GM12878 (cell line): Measurements from ENCODE around the gene IL26. TPM values are rescaled to one million over a fixed set of nuclear protein-coding genes. Genes with fewer than 3 reads are reported as not detected.

ENCODE experiments used
- ATAC-seq: fragments of 200-7000 bp; cut with Tn5 transposase; 3 replicates; pipeline ENCODE4 v1.9.1; 2020; ENCODE audit warnings: mild to moderate bottlenecking, moderate library complexity
- BruUV-seq: library from RNA; stranded (reverse); fragments of 400-500 nt; replicated peaks from 2 replicates; lab custom pipeline; 2021; lab: Mats Ljungman, UMichigan
- CTCF ChIA-PET: fragments of 300-600 bp; sonication (Branson Sonifier 250); formaldehyde crosslinking; extraction: SDS; loops from one replicate; lab custom pipeline; 2021; ENCODE audit warnings: inconsistent platforms; lab: Yijun Ruan, JAX
- POLR2A ChIA-PET: fragments of 350-600 bp; formaldehyde crosslinking; extraction: SDS; loops from one replicate; lab custom pipeline; 2021; ENCODE audit warnings: inconsistent platforms; lab: Charles Lee
- RAD21 ChIA-PET: fragments of 300-600 bp; sonication (Branson Sonifier 250); formaldehyde crosslinking; loops from one replicate; lab custom pipeline; 2023; ENCODE audit warnings: antibody characterized with exemption; ENCODE audit not compliant: unreplicated experiment; lab: Charles Lee
- SMC1A ChIA-PET: fragments of 300-600 bp; sonication (Branson Sonifier 250); formaldehyde crosslinking; loops from one replicate; lab custom pipeline; 2023; ENCODE audit not compliant: unreplicated experiment, uncharacterized antibody; lab: Charles Lee
- DNase-seq: peaks from one replicate; pipeline ENCODE4 v3.0.0-alpha.2; 2011; ENCODE audit warnings: low read depth, low spot score
- FAIRE-seq: peaks from 3 replicates; lab custom pipeline; 2011; peaks lifted over from hg19 to GRCh38; lab: Jason Lieb, UNC
- H2AFZ ChIP-seq: 2 replicates; pipeline ENCODE4 v1.6.0; 2011; ENCODE audit warnings: low read depth, low read length, control low read depth; ENCODE audit not compliant: control insufficient read depth
- H3K27ac ChIP-seq: 2 replicates; pipeline ENCODE4 v1.5.1; 2011; ENCODE audit warnings: control low read depth; ENCODE audit not compliant: control insufficient read depth, insufficient read depth
- H3K27me3 ChIP-seq, 2 experiments: replicated peaks in 1 of 2; 2 replicates each; pipeline versions ENCODE4 v1.6.0 to v1.6.1; 2011; ENCODE audit warnings: low read length in 1 of 2; ENCODE audit not compliant: control insufficient read depth in 2 of 2, insufficient read depth in 2 of 2
- H3K36me3 ChIP-seq, 2 experiments: 2 replicates each; pipeline ENCODE4 v1.5.1; 2011; ENCODE audit warnings: low read length in 1 of 2; ENCODE audit not compliant: control insufficient read depth in 2 of 2, insufficient read depth in 2 of 2
- H3K4me1 ChIP-seq: 2 replicates; pipeline ENCODE4 v1.6.1; 2011; ENCODE audit warnings: mild to moderate bottlenecking, low read length, moderate library complexity, mixed read lengths; ENCODE audit not compliant: control insufficient read depth, insufficient read depth
- H3K4me2 ChIP-seq: 2 replicates; pipeline ENCODE4 v1.6.0; 2011; ENCODE audit warnings: control low read depth; ENCODE audit not compliant: control insufficient read depth, insufficient read depth
- H3K4me3 ChIP-seq: fragments of 200-600 bp; sonication (generic); 2 replicates; pipeline ENCODE4 v1.5.1; 2016
- H3K79me2 ChIP-seq: 2 replicates; pipeline ENCODE4 v1.6.0; 2011; ENCODE audit warnings: low read length; ENCODE audit not compliant: control insufficient read depth, insufficient read depth
- H3K9ac ChIP-seq: 2 replicates; pipeline ENCODE4 v1.8.0; 2011; ENCODE audit warnings: low read length, control low read depth, mixed read lengths; ENCODE audit not compliant: control insufficient read depth, insufficient read depth
- H3K9me3 ChIP-seq: replicated peaks from 3 replicates; pipeline ENCODE4 v1.5.1; 2011; ENCODE audit warnings: mild to moderate bottlenecking, low read length; ENCODE audit not compliant: control insufficient read depth, insufficient read depth
- H4K20me1 ChIP-seq: 2 replicates; pipeline ENCODE4 v1.6.0; 2011; ENCODE audit not compliant: control insufficient read depth, insufficient read depth
- CBFB ChIP-seq: IDR thresholded peaks from 2 replicates; pipeline ENCODE4 v1.6.1; 2016; ENCODE audit warnings: antibody characterized with exemption, low read depth
- EP300 ChIP-seq, 2 experiments: fragments of 150-350 bp in 1 of 2; IDR thresholded peaks; 2 replicates each; pipeline ENCODE4 v1.6.1; 2011 to 2012; ENCODE audit warnings: low read depth in 2 of 2, low read length in 2 of 2, borderline replicate concordance in 1 of 2, improper control_type of control experiment in 1 of 2, inconsistent platforms in 1 of 2; ENCODE audit not compliant: control insufficient read depth in 1 of 2
- KAT2A ChIP-seq: conservative IDR thresholded peaks from 2 replicates; pipeline ENCODE4 v1.6.1; 2011; ENCODE audit warnings: low read depth, low read length; ENCODE audit not compliant: control insufficient read depth
- ZNF24 ChIP-seq: fragments of 450-650 bp; IDR thresholded peaks from 2 replicates; pipeline ENCODE4 v1.6.1; 2017; ENCODE audit warnings: antibody characterized with exemption, mild to moderate bottlenecking
- WGBS: methylation state at CpG from one replicate; pipeline ENCODE4 v1.1.6; 2016; ENCODE audit warnings: low lambda C conversion rate; ENCODE audit not compliant: insufficient replicate concordance, insufficient coverage; ENCODE audit errors: missing lambda C conversion rate; 5-methylcytosine and 5-hydroxymethylcytosine counted together
- in situ Hi-C: fragments of 300-500 bp; cut with MboI; formaldehyde crosslinking; loops from 9 replicates; pipeline ENCODE4 v1.14.3; 2018; ENCODE audit warnings: mixed read lengths
- intact Hi-C: fragments of 100-400 bp; cut with micrococcal nuclease; formaldehyde crosslinking; loops from one replicate; pipeline ENCODE4 v1.14.2; 2022; ENCODE audit not compliant: unreplicated experiment
- polyA plus RNA-seq, 11 experiments: library from polyadenylated mRNA; depleted of rRNA in 4 of 11; unstranded in 6 of 11; stranded (reverse) in 5 of 11; fragments of >200 nt; fragmentation: Nextera tagmentation in 4 of 11; fragmentation: Illumina TruSeq in 1 of 11; extraction: Ambion mirVana in 4 of 11; extraction: Trizol in 1 of 11; gene quantifications; 1 replicate in 1 of 11; 2 replicates in 10 of 11; pipeline versions ENCODE4 v1.2.1 to v1.2.3, GENCODE V29; 2011 to 2016; ENCODE audit warnings: inconsistent platforms in 2 of 11, missing spikeins in 2 of 11, low read depth in 1 of 11
- total RNA-seq, 4 experiments: library from RNA; depleted of rRNA in 3 of 4; stranded (reverse); fragments of >200 nt in 3 of 4; fragmentation: Illumina TruSeq in 1 of 4; extraction: Trizol in 1 of 4; gene quantifications; 2 replicates each; pipeline versions ENCODE4 v1.2.1 to v1.2.3, GENCODE V29; 2013 to 2021
- TF ChIP-seq, protein P1 (sequence below): fragments of 450-650 bp; IDR thresholded peaks from 2 replicates; pipeline ENCODE4 v1.6.1; 2017; ENCODE audit warnings: mild to moderate bottlenecking, low read depth, inconsistent platforms; ENCODE audit not compliant: poor library complexity, severe bottlenecking

Gene IL26
- total and polyA plus RNA-seq, 10 of the 15 experiments (the other 5 are each of a cell fraction or from before 2014, with no cell fraction given), result not detected

GRCh38 chr12:68166317-68166831 is 59.2 kb downstream of the IL26 start:
- ATAC-seq (no peak), FAIRE-seq (no peak), DNase-seq (no peak)
- Histone ChIP-seq H2AFZ (no peak overlapping the region), H3K9ac (no peak overlapping the region), H3K27ac (no peak overlapping the region), H3K4me1 (peaks cover 16% of the 10 kb centered on the region), H3K79me2 (no peaks in the 10 kb centered on the region), H3K4me2 (no peak overlapping the region), H3K9me3 (no peaks in the 10 kb centered on the region), H3K36me3 (no peaks in the 10 kb centered on the region), H3K27me3 (peaks cover 0 to 6% of the 10 kb centered on the region in 2 experiments; a peak in 1 of 4 replicates), H3K4me3 (no peak overlapping the region)
- BruUV-seq, result no TSS peak
- ChIA-PET SMC1A (interaction anchor here (0.7 to 1.3 kb wide), 2 partner anchors 10 to 796 kb away, joined by 3 read pairs; no protein-coding TSS in a partner anchor), POLR2A (no interaction called here), RAD21 (no interaction called here), CTCF (interaction anchor here (0.7 to 1.1 kb wide), 2 partner anchors 8 to 151 kb away, joined by 3 read pairs; no protein-coding TSS in a partner anchor)
- intact Hi-C loops (no loop called here), in situ Hi-C loops (no loop called here)
- 53% methylated on average over 5 of the region's 5 CpGs for WGBS
- TF ChIP-seq EP300 (IDR thresholded peaks at IDR 0.05; ENCODE audit: borderline replicate concordance in 1 of 2, control insufficient read depth in 1 of 2, low read depth in 2 of 2, low read length in 2 of 2) (no peak), ZNF24 (no peak), CBFB (no peak), KAT2A (no peak)
- TF ChIP-seq, protein P1, sequence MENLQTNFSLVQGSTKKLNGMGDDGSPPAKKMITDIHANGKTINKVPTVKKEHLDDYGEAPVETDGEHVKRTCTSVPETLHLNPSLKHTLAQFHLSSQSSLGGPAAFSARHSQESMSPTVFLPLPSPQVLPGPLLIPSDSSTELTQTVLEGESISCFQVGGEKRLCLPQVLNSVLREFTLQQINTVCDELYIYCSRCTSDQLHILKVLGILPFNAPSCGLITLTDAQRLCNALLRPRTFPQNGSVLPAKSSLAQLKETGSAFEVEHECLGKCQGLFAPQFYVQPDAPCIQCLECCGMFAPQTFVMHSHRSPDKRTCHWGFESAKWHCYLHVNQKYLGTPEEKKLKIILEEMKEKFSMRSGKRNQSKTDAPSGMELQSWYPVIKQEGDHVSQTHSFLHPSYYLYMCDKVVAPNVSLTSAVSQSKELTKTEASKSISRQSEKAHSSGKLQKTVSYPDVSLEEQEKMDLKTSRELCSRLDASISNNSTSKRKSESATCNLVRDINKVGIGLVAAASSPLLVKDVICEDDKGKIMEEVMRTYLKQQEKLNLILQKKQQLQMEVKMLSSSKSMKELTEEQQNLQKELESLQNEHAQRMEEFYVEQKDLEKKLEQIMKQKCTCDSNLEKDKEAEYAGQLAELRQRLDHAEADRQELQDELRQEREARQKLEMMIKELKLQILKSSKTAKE, result no peak
- TF ChIP-seq, all 136 proteins: peak for 0
- no peaks in the 10 kb centered on the region for H4K20me1 ChIP-seq
